ENCODE data around the gene ZFPM1.

Gene ZFPM1

DNA sequence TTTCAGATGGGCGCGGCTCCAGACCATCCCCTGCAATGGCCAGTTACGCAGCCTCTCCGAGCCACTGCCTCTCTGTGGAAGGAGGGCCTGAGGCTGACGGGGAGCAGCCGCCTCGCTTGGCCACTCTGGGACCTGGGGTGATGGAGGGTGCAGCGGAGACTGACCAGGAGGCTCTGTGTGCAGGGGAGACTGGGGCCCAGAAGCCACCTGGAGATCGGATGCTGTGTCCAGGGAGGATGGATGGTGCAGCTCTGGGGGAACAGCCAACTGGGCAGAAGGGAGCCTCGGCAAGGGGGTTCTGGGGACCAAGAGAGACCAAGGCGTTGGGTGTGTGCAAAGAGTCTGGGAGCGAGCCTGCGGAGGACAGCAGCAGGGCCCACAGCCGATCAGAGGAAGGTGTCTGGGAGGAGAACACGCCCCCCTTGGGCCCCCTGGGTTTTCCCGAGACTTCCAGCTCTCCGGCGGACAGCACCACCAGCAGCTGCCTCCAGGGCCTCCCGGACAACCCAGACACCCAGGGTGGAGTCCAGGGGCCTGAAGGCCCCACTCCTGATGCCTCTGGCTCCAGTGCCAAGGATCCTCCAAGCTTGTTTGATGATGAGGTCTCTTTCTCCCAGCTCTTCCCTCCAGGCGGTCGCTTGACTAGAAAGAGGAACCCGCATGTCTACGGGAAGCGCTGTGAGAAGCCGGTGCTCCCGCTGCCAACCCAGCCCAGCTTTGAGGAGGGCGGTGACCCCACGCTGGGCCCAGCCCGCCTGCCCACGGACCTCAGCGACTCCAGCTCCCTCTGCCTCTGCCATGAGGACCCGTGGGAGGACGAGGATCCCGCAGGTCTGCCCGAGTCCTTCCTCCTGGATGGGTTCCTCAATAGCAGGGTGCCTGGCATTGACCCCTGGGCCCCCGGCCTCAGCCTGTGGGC, 17.4 kb upstream of the ZFPM1 start:
- DNase-seq, result no peak

DNA sequence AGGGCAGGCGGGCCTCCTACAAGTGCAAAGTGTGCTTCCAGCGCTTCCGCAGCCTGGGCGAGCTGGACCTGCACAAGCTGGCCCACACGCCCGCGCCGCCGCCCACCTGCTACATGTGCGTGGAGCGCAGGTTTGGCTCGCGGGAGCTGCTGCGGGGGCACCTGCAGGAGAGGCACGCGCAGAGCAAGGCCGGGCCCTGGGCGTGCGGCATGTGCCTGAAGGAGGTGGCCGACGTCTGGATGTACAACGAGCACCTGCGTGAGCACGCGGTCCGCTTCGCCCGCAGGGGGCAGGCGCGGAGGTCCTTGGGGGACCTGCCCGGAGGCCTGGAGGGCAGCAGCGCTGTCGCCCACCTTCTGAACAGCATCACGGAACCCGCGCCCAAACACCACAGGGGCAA, 16.3 kb upstream of the ZFPM1 start:
- DNase-seq, result no peak

DNA sequence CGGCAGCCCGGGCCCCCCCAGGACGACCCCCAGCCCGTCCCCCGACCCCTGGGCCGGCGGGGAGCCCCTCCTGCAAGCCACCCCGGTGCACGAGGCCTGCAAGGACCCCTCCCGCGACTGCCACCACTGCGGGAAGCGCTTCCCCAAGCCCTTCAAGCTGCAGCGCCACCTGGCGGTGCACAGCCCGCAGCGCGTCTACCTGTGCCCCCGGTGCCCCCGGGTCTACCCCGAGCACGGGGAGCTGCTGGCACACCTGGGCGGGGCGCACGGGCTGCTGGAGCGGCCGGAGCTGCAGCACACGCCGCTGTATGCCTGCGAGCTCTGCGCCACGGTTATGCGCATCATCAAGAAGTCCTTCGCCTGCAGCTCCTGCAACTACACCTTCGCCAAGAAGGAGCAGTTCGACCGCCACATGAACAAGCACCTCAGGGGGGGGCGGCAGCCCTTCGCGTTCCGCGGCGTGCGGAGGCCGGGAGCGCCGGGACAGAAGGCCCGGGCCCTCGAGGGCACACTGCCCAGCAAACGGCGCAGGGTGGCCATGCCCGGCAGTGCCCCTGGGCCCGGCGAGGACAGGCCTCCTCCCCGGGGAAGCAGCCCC, 15.6 kb upstream of the ZFPM1 start:
- DNase-seq, result no peak

DNA sequence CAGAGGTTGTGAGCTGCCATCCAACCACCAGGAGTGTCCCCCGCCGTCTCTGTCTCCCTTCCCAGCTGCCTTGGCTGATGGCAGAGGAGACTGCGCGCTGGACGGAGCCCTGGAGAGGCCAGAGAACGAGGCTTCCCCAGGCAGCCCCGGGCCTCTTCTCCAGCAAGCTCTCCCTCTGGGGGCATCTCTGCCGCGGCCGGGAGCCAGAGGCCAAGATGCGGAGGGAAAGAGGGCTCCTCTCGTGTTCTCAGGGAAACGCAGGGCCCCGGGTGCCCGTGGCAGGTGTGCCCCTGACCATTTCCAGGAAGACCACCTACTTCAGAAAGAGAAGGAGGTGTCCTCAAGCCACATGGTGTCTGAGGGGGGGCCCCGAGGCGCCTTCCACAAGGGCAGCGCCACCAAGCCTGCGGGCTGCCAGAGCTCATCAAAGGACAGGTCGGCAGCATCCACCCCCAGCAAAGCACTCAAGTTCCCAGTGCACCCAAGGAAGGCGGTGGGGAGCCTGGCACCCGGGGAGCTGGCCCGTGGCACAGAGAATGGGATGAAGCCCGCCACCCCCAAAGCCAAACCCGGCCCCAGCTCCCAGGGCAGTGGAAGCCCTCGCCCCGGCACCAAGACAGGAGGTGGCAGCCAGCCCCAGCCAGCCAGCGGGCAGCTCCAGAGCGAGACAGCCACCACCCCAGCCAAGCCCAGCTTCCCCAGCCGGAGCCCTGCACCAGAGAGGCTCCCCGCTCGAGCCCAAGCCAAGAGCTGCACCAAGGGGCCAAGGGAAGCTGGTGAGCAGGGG, 14.8 kb upstream of the ZFPM1 start:
- DNase-seq, result no peak

DNA sequence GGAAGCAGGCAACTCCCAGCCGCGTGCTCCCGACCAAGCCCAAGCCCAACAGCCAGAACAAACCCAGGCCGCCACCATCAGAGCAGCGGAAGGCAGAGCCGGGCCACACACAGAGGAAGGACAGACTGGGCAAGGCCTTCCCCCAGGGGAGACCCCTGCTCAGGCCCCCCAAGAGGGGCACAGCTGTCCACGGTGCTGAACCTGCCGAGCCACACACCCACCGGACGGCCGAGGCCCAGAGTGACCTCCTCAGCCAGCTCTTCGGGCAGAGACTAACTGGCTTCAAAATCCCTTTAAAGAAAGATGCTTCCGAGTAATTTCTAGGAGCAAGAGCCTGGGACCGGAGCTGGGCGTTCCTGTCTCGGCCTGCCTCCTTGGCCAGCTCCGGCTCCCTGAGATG, 14.1 kb upstream of the ZFPM1 start:
- no peak for DNase-seq

DNA sequence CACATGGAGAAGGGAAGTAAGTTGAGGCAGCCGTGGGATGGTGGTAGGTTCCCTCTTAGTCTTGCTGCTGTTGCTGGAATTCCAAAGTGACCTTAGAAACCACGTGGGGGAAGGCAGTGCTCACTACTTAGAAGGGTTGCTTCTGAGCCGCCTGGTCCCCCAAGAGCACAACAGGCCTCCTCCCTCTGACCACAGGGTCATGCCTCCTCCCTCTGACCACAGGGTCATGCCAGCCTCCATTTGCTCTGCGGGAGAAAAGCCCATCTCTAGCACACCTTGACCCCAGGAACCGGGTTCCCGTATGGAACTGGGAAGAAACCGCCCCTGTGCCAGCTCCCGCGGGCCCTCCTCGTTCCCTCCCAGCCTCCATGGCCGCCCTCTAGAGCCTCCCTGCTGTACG, 13.4 kb upstream of the ZFPM1 start:
- no peak for DNase-seq

DNA sequence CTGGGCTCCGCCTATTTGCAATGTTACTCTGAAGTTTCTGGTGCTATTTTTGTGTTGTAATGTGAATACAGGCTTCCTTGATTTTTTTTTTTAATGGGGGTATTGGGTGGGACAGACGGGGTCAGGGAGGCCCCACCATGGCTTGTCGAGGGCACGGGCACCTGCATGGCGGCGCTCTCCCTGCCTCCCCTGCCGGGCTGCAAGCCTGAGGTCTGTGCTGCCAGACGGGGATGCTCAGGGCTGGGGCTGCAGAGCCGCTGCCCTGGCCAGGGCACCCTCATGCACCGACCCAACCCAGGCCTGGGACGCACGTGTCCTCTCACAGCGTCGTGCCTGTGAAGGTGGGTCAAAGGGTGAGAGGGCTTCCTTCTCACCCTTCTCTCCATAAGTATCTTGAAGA, 13.0 kb upstream of the ZFPM1 start:
- no peak for DNase-seq

DNA sequence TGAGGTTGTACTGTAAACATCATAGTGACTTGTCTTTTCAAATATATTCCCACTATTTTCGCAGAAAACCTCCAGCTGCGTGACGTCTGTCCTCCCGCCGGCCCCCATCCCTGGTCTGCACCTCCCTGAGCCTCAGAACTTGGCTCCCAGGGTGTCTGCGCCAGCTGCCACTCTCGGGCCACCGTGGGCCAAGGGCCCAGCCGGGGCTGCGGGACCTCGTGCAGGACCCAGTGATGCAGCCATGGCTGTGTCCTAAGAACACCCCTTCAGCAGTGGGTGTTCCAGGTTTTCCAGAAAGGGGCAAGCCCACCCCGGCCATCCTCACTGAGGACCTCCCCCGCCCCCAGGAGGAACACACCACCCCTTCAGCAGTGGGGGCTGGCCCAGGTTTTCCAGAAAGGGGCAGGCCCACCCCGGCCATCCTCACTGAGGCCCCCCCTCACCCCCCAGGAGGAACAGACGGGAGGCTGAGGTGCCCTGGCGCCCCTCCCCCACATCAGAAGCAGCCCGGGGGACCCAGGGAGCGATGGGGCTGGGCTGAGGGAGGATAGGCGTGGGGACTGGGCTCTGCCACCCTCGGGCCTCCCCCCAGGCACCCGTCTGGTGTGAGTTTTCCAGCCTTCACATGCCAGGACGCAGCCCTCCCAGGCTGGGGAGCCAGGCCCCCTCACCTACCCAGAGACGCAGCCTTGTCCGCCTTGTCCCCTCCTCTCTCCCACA, 12.2 kb upstream of the ZFPM1 start:
- DNase-seq, result no peak

DNA sequence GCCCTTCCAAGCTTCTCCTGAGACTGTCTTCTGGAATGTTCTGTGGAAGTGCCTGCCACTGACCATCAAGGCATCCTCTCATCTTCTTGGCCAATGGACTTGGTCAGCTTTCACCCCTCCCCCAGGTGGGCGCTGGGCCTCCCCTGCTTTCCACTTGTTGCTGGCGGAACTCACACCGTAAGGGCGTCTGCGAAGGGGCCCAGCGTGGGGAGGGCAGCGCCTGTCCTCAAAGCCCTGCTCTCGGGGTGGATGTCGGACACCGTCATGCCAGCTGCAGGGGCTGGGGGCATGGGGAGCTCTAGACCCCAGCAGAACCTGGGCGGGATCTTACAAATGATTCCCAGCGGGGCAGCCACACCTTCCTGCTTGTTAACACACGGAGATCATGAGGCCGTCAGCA, 11.6 kb upstream of the ZFPM1 start:
- no peak for DNase-seq

DNA sequence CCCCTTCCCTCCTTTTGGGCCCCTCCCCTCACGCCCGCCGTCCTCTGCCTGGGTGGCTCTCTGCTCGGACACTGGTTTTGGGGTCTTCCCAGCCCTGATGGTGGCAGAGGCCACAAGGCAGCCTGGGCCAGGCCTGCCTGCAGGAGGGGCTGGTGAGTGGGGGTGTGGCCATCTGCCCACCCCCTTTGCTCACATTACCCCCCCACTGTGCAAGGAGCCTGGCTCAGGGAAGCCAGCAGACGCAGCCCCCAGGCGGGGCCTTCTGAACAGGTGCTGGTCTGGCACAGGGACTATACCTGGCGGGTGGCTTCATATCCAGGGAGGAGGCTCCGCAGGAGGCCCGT, 10.7 kb upstream of the ZFPM1 start:
- no peak for DNase-seq

DNA sequence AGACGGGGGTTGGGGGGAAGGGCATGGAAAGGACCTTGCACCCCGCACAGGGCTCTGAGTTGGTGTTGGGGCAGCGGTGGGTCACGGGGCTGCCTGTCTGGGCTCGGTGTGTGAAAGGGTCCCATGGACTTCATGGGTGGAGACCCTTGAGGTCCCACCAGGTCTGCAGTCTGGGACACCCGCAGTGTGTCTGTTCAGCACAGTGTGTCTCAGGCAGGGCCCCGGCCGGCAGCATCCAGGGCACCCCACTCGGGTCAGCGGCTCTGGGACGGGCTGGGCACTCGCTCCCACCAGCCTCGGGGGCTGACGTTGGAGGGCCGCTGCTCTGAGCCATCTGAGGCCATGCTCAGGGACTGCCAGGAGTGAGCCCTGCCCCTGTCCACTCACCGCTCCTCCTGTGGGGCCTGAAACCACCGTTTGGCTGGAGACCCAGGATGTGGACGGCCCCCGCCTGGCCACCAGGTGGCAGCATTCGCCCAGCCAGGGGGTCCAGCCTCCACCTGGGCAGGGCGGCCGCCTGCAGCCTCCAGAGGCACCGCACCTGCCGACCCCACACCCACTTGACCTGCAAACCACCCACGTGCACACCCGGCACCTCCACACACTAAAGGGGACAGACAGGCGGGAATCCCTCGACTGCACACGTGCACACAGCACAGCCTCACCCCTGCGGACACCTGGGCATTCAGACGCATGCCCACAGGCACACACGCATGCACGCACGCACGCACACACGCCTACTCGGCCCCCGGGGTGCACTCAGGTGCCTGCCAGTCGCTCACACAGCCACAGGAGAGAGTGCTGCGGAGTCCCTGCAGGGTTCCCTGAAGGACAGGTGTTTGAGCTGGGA, 10.1 kb upstream of the ZFPM1 start:
- no peak for DNase-seq

DNA sequence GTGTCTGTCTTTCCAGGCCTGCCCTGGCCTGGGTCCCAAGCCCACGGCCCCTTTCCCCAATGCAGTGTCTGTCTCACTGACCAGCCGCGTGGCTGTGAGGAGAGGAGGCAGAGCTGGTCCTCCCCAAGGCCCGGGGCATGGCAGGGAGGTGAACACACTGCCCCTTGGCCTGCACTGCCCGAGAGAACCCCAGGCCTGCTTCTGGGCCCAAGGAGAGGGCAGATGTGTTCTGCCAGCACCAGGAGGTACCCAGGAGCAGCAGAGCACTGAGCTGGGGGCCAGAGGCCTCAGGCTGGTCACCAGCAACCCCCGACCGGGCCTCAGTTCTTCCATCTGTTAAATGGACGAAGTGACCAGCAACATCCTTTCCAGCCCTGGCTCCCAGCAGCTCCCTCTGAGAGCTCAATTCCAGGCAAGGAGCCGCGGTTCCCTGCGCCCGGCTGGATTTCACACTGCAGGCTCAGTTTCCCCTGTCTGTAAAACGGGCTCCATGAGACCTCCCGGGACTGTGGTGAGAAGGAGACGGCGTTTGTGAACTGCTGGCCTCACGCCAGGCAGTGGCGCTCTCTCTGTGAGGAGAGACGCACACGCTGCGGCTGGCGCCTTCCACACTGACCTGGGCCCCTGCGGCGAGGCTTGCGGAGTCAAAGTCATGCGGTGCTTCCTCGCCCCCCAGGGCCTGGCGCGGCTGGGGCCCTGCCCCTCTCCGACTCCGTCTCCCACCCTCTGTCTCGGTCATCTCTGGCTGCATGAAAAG, 8.1 kb upstream of the ZFPM1 start:
- no peak for DNase-seq

DNA sequence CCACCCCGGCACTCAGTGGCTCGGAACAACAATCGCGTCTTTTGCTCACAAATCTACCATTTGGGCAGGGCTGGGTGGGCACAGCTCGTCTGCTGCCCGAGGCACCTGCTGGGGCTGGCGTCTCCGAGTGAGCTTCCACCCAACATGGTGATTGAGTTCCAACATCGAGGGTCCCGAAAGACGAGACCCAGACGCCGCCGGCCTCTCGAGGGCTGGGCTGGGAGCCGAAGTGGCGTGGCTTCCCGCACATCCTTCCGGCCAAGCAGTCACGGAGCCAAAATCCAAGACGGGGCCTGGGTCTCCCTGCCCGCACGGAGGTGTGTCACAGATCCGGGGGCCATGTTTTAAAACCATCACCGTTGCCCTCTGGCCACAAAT, 7.5 kb upstream of the ZFPM1 start:
- DNase-seq, result no peak

DNA sequence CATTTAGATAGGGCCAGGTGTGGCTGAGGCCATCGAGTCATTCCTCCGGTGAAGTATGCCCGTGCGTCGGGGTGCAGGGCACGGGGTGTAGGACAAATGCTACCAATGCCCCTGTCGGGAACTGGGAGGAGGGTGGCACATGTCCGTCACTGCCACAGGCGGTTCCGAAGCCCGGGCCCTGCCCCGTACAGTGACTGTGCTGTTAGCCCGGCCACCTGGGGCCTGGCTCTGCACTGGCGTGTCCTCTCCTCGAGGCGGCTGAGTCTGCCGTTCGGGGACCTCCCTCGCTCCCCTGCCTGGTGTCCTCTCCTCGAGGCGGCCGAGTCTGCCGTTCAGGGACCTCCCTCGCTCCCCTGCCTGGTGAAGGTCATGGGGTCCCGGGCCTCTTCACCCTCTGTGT, 7.0 kb upstream of the ZFPM1 start:
- DNase-seq, result no peak

DNA sequence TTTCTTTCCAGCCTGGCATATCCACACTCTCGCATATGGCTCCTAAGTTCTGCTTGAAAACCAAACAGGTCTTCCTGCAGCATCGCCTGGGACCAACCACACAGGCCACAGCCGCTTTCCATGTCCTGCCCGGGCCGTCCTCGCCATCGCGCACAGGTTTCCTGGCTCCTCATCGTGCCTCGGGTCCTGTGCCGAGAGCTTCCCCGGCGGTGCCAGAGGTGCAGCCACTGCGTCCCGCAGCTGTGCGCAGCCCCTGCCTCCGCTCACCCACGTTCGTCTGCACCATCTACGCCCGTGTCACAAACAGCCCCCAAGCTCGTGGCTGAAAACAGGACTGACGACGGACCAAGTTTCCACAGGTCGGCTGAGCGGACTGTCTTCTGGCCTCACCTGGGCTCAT, 6.3 kb upstream of the ZFPM1 start:
- no peak for DNase-seq

DNA sequence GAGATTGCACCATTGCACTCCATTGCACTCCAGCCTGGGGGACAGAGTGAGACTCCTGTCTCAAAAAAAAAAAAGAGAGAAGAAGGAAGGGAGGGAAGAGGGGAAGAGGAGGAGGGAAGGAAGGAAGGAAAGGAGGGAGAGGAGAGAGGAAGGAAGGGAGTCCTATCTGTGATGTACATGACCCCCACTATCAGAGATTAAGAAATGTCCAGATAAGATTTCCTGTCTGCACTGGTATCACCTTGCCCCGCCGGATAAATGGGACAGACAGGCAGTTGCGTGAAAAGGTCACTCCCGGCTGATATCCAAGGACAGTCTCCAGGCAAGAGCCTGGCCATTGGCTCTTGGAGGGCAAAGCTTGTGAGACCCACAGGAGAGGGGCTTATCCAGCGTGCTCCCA, 5.2 kb upstream of the ZFPM1 start:
- DNase-seq, result no peak

DNA sequence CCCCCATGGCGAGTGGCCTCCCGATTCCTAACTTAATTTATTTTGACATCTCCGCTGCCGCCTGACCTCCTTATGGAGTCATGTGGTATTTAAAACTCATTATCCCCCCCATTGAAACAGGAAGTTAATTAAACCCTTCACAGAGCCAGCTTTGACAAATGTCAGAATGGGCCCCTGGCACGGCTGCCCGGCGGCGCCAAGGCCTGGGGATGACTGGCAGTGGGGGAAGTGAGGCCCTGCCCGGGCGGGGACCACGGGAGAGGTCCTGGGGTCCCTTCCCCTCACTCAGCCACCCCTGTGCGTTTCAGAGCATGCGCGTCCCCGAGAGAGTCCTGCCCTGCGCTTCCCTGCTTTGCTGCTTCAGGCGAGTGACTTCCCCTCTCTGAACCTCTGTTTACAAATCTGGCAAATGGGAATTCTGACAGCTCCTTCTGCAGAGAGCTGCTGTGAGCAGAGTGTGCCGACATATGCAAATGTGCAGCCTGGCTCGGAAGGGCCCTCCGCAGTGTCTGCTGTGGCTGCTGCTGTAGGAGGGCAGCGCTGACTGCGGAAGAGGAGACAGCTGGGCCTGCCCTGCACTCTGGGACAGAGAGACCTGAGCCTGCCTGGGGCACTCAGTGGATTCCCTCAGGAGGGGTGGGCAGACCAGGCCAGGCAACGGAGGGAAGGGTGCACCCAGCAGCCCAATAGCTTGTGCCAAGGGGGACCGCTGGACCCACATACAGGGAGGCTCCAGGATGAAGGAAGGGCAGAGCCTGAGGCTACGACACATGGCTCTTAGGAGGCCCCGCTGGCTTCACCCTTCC, 4.4 kb upstream of the ZFPM1 start:
- no peak for DNase-seq

DNA sequence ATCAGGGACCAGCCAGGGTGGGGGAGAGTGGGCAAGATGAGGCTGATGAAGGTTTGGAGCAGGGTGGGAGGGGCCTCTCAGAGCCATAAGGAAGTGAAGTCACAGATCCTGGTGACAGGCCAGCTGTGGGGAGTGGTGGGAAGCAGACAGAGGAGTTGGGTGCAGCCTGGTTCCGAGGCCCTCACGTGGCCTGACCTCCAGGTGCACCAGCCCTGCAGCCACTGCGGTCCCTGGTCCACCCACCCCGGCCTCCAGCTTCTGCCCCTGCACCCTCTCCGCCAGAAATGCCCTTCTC, 3.9 kb upstream of the ZFPM1 start:
- DNase-seq, result no peak

DNA sequence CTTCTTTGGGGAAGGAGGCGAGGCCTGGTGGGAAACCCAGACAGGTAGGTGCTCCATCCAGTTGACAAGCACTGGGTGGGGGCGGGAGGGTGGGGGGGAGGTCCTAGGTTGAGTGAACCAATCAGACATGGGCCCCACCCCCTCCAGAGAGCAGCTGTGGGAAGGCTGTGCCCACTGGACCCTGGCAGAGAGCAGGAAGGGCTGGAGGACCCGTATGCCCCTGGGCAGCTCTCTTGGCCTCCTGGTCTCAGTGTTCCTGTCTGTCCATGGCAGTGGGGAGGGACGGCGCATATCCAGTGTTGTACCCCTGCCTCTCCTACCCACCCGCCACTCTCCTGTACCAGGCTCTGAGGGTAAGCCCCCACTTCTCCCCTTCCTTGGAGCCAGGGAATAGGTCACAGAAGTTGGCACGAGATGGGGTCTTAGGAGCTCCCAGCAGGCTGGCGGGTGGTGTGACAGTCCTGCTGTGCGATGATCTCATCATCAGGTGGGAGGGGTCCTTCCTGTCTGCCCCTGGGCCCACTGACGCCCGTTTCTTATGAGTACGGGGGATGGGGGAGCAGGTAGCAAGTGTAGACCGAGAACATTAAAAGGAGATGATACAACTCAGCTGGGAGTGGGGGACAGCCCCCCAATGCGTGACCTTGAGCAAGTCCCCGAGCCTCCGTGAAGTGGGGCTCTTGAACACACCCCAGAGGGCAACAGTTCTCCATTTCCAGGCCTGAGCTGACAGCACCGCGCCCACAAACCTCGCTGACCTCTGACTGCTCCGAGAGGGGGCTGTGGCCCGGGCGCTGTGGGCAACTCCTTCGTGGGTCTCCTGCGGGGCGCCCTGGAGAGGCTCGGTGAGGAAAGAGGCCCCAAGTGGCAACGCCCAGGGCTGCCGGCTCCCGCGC, 1.2 kb upstream of the ZFPM1 start:
- DNase-seq, result no peak

All from DMS 273 treated with DMSO at 0.1 percent for 48 hours (cell line).